ENCODE data around the gene ROBO3. TPM values are rescaled to one million over a fixed set of nuclear protein-coding genes. Genes with fewer than 3 reads are reported as not detected.

Gene ROBO3
- total RNA-seq, 1 donor from 2014 or later, result 18.9 TPM

- intact Hi-C loops (cut with DNase I), result no loop called here
- TF ChIP-seq, protein P1, sequence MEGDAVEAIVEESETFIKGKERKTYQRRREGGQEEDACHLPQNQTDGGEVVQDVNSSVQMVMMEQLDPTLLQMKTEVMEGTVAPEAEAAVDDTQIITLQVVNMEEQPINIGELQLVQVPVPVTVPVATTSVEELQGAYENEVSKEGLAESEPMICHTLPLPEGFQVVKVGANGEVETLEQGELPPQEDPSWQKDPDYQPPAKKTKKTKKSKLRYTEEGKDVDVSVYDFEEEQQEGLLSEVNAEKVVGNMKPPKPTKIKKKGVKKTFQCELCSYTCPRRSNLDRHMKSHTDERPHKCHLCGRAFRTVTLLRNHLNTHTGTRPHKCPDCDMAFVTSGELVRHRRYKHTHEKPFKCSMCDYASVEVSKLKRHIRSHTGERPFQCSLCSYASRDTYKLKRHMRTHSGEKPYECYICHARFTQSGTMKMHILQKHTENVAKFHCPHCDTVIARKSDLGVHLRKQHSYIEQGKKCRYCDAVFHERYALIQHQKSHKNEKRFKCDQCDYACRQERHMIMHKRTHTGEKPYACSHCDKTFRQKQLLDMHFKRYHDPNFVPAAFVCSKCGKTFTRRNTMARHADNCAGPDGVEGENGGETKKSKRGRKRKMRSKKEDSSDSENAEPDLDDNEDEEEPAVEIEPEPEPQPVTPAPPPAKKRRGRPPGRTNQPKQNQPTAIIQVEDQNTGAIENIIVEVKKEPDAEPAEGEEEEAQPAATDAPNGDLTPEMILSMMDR (IDR thresholded peaks at IDR 0.05), result peak; percentile 10 to 51 (median 43)
- TF ChIP-seq POLR2A (IDR thresholded peaks at IDR 0.05) (no peak), POLR2AphosphoS5 (IDR thresholded peaks at IDR 0.05; ENCODE audit: insufficient read depth in 1 of 2, low read depth in 1 of 2) (no peak)
- Histone ChIP-seq H3K27me3 (peaks cover 15% of the 10 kb centered on the region), H3K36me3 (no peaks in the 10 kb centered on the region), H3K27ac (no peak overlapping the region), H3K4me3 (peak overlapping the region in 1 of 2 donors; percentile 29), H3K9me3 (no peaks in the 10 kb centered on the region), H3K4me1 (peaks cover 34% of the 10 kb centered on the region)
- DNase-seq (ENCODE audit: extremely low spot score in 2 of 2), result no peak
These were observed 945 bp downstream of the ROBO3 start for GRCh38 chr11:124865902-124866851.

- H3K27ac ChIP-seq, result no peak overlapping the region
- intact Hi-C loops (cut with DNase I), result no loop called here
- TF ChIP-seq POLR2AphosphoS5 (IDR thresholded peaks at IDR 0.05; ENCODE audit: insufficient read depth in 1 of 2, low read depth in 1 of 2) (no peak), POLR2A (IDR thresholded peaks at IDR 0.05) (no peak)
- TF ChIP-seq, protein P1 (IDR thresholded peaks at IDR 0.05), result no peak
- DNase-seq (ENCODE audit: extremely low spot score in 2 of 2), result no peak
- H3K27me3 ChIP-seq, result peaks cover 15% of the 10 kb centered on the region
- H3K4me3 ChIP-seq, result no peak overlapping the region
- H3K36me3 ChIP-seq, result no peaks in the 10 kb centered on the region
- no peaks in the 10 kb centered on the region for H3K9me3 ChIP-seq
- peaks cover 34% of the 10 kb centered on the region for H3K4me1 ChIP-seq
These were observed 2.5 kb downstream of the ROBO3 start for GRCh38 chr11:124867700-124868099.

DNA sequence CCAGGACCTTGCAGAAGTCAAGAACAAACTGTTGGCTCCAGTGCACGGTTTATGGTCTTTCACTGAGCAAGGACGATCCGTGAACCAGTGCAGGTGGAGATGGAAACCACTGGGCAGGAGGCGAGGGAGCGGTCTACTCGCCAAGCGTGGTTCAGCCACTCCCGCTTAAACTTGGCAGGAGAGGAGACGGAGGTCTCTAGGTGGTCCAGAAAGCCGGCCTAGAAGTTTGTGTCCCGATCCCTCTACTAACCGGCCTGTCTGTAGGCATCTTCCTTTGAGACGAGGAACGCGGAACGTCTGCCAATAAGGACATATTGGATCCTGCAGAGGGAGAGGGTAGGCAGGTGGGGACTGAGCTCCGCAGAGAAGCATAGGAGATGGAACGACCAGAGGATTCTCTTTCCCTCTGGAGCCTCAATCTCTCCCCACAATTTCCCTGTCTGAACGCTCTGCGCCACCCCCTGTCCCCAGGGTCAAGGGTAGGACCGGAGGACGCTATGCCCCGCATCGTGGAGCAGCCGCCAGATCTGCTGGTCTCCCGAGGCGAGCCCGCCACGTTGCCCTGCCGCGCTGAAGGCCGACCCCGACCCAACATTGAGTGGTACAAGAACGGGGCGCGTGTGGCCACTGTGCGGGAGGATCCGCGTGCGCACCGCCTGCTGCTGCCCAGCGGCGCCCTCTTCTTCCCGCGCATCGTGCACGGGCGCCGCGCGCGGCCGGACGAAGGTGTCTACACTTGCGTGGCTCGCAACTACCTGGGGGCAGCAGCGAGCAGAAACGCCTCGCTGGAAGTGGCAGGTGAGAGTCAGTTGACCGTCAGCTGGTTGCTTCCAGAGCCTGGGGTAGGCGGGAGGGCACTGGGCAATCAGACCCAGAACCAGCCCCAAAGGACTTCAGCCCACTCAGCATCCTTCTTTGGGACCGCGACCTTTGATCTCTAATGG is 3.4 kb downstream of the ROBO3 start:
- no peaks in the 10 kb centered on the region for H3K9me3 ChIP-seq
- intact Hi-C loops (cut with DNase I), result no loop called here
- no peak for DNase-seq (ENCODE audit: extremely low spot score in 2 of 2)
- H3K27me3 ChIP-seq, result peaks cover 11% of the 10 kb centered on the region
- no peak overlapping the region for H3K4me3 ChIP-seq
- no peak for TF ChIP-seq POLR2A (IDR thresholded peaks at IDR 0.05)
- TF ChIP-seq POLR2AphosphoS5 (IDR thresholded peaks at IDR 0.05; ENCODE audit: insufficient read depth in 1 of 2, low read depth in 1 of 2), result no peak
- TF ChIP-seq, protein P1 (IDR thresholded peaks at IDR 0.05), result no peak
- no peak overlapping the region for H3K27ac ChIP-seq
- no peaks in the 10 kb centered on the region for H3K36me3 ChIP-seq
- H3K4me1 ChIP-seq, result peaks cover 28% of the 10 kb centered on the region

- intact Hi-C loops (cut with DNase I), result no loop called here
- no peak overlapping the region for H3K4me3 ChIP-seq
- no peak overlapping the region for H3K27ac ChIP-seq
- H3K4me1 ChIP-seq, result peaks cover 27% of the 10 kb centered on the region
- H3K36me3 ChIP-seq, result no peaks in the 10 kb centered on the region
- peaks cover 9% of the 10 kb centered on the region for H3K27me3 ChIP-seq
- TF ChIP-seq POLR2A (IDR thresholded peaks at IDR 0.05) (no peak), POLR2AphosphoS5 (IDR thresholded peaks at IDR 0.05; ENCODE audit: insufficient read depth in 1 of 2, low read depth in 1 of 2) (no peak)
- TF ChIP-seq, protein P1 (IDR thresholded peaks at IDR 0.05), result no peak
- no peak for DNase-seq (ENCODE audit: extremely low spot score in 2 of 2)
- H3K9me3 ChIP-seq, result no peaks in the 10 kb centered on the region
These were observed 4.1 kb downstream of the ROBO3 start for GRCh38 chr11:124869331-124869730.

Measured in vagina (tissue), 2 donors.